Fibroblast of lung (primary cell): ENCODE data around the gene MYRF. TPM values are rescaled to one million over a fixed set of nuclear protein-coding genes. Genes with fewer than 3 reads are reported as not detected.

Source experiments
- DNase-seq, 2 donors: peaks; one replicate each; pipeline versions ENCODE4 v3.0.0 to v3.0.0-alpha.2; 2010; ENCODE audit warnings: low read depth in 2 of 2
- H2AFZ ChIP-seq: 2 replicates; pipeline ENCODE4 v1.5.1; 2012; ENCODE audit warnings: low read length, control low read depth, inconsistent platforms
- H3K27ac ChIP-seq: 2 replicates; pipeline ENCODE4 v1.5.1; 2011; ENCODE audit warnings: low read length, control low read depth; ENCODE audit not compliant: insufficient read depth
- H3K27me3 ChIP-seq: 2 replicates; pipeline ENCODE4 v1.5.1; 2011; ENCODE audit warnings: mild to moderate bottlenecking, low read length; ENCODE audit not compliant: control insufficient read depth, insufficient read depth
- H3K36me3 ChIP-seq: 2 replicates; pipeline ENCODE4 v1.5.1; 2011; ENCODE audit warnings: low read length; ENCODE audit not compliant: control insufficient read depth, insufficient read depth
- H3K4me1 ChIP-seq: 2 replicates; pipeline ENCODE4 v1.5.1; 2011; ENCODE audit warnings: low read length; ENCODE audit not compliant: control insufficient read depth, insufficient read depth; ENCODE audit errors: extremely low read depth
- H3K4me2 ChIP-seq: 2 replicates; pipeline ENCODE4 v1.5.1; 2011; ENCODE audit warnings: low read length, control low read depth; ENCODE audit not compliant: insufficient read depth; ENCODE audit errors: extremely low read depth
- H3K4me3 ChIP-seq, 4 experiments: fragments of 200-600 bp in 1 of 4; sonication (generic) in 1 of 4; replicated peaks in 1 of 4; 2 replicates each; pipeline ENCODE4 v1.5.1; 2011 to 2016; ENCODE audit warnings: low read length in 4 of 4, low read depth in 3 of 4, mild to moderate bottlenecking in 3 of 4, control low read depth in 2 of 4, inconsistent platforms in 1 of 4, mixed read lengths in 1 of 4; ENCODE audit not compliant: insufficient read depth in 1 of 4; ENCODE audit errors: control extremely low read depth in 1 of 4
- H3K79me2 ChIP-seq: 2 replicates; pipeline ENCODE4 v1.5.1; 2012; ENCODE audit warnings: mild to moderate bottlenecking, low read length, inconsistent platforms; ENCODE audit not compliant: control insufficient read depth, insufficient read depth
- H3K9ac ChIP-seq: 2 replicates; pipeline ENCODE4 v1.5.1; 2011; ENCODE audit warnings: mild to moderate bottlenecking, low read length, control low read depth; ENCODE audit not compliant: insufficient read depth
- H3K9me3 ChIP-seq: 2 replicates; pipeline ENCODE4 v1.5.1; 2012; ENCODE audit warnings: low read depth, low read length; ENCODE audit not compliant: control insufficient read depth, insufficient read depth
- H4K20me1 ChIP-seq: 2 replicates; pipeline ENCODE4 v1.5.1; 2011; ENCODE audit warnings: low read length; ENCODE audit not compliant: control insufficient read depth, insufficient read depth; ENCODE audit errors: extremely low read depth
- CTCF ChIP-seq, 2 donors: IDR thresholded peaks in 1 of 2; conservative IDR thresholded peaks in 1 of 2; 1 replicate in 1 of 2; 2 replicates in 1 of 2; pipeline ENCODE4 v1.5.1; 2011 to 2012; ENCODE audit warnings: low read length in 2 of 2, control low read depth in 1 of 2, inconsistent platforms in 1 of 2, low read depth in 1 of 2, mild to moderate bottlenecking in 1 of 2
- EZH2 ChIP-seq: IDR thresholded peaks from 2 replicates; pipeline ENCODE4 v1.5.1; 2012; ENCODE audit warnings: low read length, control low read depth, mild to moderate bottlenecking; ENCODE audit errors: missing control alignments
- polyA plus RNA-seq, 2 donors: library from polyadenylated mRNA; depleted of rRNA in 1 of 2; stranded (reverse) in 1 of 2; unstranded in 1 of 2; fragments of >200 nt; gene quantifications; 2 replicates each; pipeline ENCODE4 v1.2.1, GENCODE V29; 2011 to 2012; ENCODE audit warnings: missing spikeins in 1 of 2
- total RNA-seq: library from RNA; depleted of rRNA; stranded (reverse); fragments of >200 nt; gene quantifications from 2 replicates; pipeline ENCODE4 v1.2.1, GENCODE V29; 2014

The MYRF gene
- total and polyA plus RNA-seq, 2 donors (not counting 1 experiment from before 2014, with no cell fraction given): 0.10 to 0.17 TPM

- H3K79me2 ChIP-seq: no peaks in the 10 kb centered on the region
- no peak overlapping the region for H3K4me2 ChIP-seq
- H3K4me1 ChIP-seq: peaks cover 9% of the 10 kb centered on the region
- H3K27me3 ChIP-seq: no peaks in the 10 kb centered on the region
- no peaks in the 10 kb centered on the region for H4K20me1 ChIP-seq
- H2AFZ ChIP-seq: no peak overlapping the region
- H3K9ac ChIP-seq: no peak overlapping the region
- DNase-seq: peak in 1 of 2 donors; percentile 29
- H3K9me3 ChIP-seq: no peaks in the 10 kb centered on the region
- no peak overlapping the region for H3K4me3 ChIP-seq
- TF ChIP-seq CTCF (conservative IDR thresholded peaks at IDR 0.05 in 1 of 2, IDR thresholded peaks at IDR 0.05 in 1 of 2; ENCODE audit: low read depth in 1 of 2, low read length in 2 of 2) (no peak), EZH2 (no peak)
- peaks cover 7% of the 10 kb centered on the region for H3K36me3 ChIP-seq
- no peak overlapping the region for H3K27ac ChIP-seq
These were observed 24.1 kb upstream of the MYRF start for GRCh38 chr11:61728066-61728939.

- Histone ChIP-seq H3K9me3 (no peaks in the 10 kb centered on the region), H3K9ac (no peak overlapping the region), H2AFZ (no peak overlapping the region), H3K4me2 (no peak overlapping the region), H3K36me3 (peaks cover 7% of the 10 kb centered on the region), H4K20me1 (no peaks in the 10 kb centered on the region), H3K27me3 (no peaks in the 10 kb centered on the region), H3K4me1 (peaks cover 9% of the 10 kb centered on the region), H3K79me2 (no peaks in the 10 kb centered on the region), H3K4me3 (no peak overlapping the region), H3K27ac (no peak overlapping the region)
- TF ChIP-seq EZH2: no peak
- TF ChIP-seq CTCF (conservative IDR thresholded peaks at IDR 0.05 in 1 of 2, IDR thresholded peaks at IDR 0.05 in 1 of 2; ENCODE audit: low read depth in 1 of 2, low read length in 2 of 2): no peak
- DNase-seq: peak; percentile 33 to 81
These were observed 23.6 kb upstream of the MYRF start for GRCh38 chr11:61728940-61729219.

GRCh38 chr11:61730240-61730994, 22.0 kb upstream of the MYRF start:
- Histone ChIP-seq H3K9me3 (no peaks in the 10 kb centered on the region), H3K79me2 (no peaks in the 10 kb centered on the region), H3K4me1 (peaks cover 9% of the 10 kb centered on the region), H2AFZ (no peak overlapping the region), H3K27me3 (no peaks in the 10 kb centered on the region), H4K20me1 (no peaks in the 10 kb centered on the region), H3K4me3 (no peak overlapping the region), H3K27ac (no peak overlapping the region), H3K4me2 (no peak overlapping the region), H3K36me3 (peaks cover 7% of the 10 kb centered on the region), H3K9ac (no peak overlapping the region)
- DNase-seq: no peak
- TF ChIP-seq CTCF (conservative IDR thresholded peaks at IDR 0.05 in 1 of 2, IDR thresholded peaks at IDR 0.05 in 1 of 2; ENCODE audit: low read depth in 1 of 2, low read length in 2 of 2) (no peak), EZH2 (no peak)
